Stromal cell of bone marrow (primary cell): ENCODE results near the gene DIP2C.
"Not testable (repeated sequence)": the region's sequence is repeated elsewhere in the genome, so short reads cannot be mapped to it uniquely, and the experiment has no call there.

Experiments
- DNase-seq: peaks from one replicate; pipeline ENCODE4 v3.0.0-alpha.2; 2012; ENCODE audit warnings: low read depth

DIP2C gene

DNA sequence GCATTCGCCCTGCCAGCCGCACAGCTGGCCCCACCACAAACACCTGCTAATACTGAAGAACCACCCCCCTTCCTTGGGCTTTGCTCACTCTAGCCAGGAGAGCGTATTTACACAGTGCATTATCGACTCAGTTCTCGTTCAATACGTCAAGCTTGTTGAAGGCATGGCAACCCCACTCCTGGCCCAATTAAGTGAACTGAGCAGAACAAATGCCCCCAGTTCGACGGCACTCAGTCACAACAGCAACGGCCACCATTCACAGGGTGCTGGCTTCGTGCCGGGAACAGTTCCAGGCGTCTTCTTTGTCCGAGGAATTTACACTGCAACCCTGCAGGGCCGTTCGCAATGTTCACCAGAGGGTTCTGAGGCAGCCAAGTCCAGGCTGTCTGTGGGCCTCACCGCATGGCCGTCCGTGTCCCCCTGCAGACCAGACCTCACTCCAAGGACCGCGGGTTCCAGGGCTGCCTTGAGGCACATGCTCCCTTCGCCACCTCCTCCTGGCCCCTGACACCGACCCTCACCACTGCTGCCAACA lies 175.3 kb downstream of the DIP2C start:
- no peak for DNase-seq

DNA sequence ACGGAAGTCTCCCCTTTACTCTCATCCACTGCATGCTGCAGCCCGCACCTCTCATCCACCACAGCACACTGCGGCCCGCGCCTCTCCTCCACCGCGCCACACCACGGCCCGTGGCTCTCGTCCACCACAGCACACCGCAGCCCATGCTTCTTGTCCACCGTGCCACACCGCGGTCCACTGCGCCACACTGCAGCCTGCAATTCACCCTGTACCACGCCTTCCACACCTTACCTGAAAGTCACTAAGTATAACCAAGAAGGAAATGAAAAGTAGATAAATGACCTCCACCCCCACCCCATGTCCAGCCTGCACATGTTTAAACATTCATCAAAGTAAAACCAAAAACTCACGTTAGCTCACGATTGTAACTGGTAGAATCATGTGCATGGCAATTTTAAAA lies 176.1 kb downstream of the DIP2C start:
- DNase-seq: no peak

DNA sequence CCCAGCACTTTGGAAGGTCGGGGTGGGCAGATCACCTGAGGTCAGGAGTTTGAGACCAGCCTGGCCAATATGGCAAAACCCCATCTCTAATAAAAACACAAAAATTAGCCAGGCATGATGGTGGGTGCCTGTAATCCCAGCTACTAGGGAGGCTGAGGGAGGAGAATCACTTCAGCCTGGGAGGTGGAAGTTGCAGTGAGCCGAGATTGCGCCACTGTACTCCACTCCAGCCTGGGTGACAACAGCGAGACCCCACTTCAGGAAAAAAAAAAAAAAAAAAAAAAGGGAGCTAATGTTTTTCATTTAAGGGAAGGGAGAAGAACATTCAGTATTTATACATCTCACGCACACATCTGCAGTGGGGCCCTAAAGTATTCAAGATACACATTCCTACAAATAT lies 176.8 kb downstream of the DIP2C start:
- not testable (repeated sequence) for DNase-seq

DNA sequence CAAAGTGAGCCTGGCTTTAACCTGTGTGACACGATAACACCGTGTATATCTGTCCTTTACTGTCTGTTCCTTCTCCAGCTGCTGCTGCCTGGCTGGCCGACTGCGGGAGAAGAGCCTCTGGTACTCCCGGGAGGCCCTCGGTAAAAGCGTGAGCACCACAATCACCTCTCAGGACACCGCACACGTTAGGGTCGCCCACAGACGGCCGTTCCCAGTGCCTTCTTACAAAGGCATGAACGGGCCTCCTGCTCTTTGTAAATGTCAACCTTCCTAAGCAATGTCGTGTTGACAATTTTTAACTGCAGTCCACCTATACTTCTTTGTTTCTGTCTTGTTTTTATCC lies 177.6 kb downstream of the DIP2C start:
- no peak for DNase-seq

DNA sequence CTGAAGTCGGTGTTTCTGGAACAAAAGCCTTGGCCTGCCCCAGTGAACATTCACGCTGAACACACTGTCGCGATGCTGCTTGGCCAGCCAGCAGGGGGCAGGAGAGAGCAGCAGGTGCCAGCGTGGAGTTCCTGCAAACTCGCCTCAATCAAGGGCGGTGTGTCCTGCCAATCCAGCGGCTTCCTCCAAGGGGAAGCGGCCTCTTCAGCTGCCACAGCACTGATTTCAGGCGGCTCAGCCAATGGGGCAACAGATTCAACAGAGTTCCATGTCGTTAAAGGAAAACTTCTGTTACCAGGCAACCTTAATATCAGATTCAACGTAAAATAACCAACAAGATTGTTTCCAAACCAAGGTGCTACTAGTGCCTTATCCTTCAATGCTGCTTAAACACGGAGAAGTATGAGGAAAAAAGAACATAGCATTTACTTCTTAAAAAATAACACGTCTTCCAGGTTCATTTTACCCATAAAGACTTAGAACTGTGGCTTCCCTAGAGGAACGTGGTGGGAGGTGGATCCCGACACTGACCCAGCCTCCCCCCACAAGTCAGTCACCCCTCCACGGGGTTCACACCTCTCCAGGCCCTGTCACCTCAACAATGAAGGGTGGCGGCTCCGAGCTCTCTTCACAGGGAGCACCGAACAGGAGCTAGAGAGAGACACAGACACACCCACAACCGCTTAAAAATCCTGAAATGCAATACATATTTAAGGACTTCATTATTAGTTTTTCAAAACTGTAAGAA lies 178.2 kb downstream of the DIP2C start:
- DNase-seq: peak; percentile 92

DNA sequence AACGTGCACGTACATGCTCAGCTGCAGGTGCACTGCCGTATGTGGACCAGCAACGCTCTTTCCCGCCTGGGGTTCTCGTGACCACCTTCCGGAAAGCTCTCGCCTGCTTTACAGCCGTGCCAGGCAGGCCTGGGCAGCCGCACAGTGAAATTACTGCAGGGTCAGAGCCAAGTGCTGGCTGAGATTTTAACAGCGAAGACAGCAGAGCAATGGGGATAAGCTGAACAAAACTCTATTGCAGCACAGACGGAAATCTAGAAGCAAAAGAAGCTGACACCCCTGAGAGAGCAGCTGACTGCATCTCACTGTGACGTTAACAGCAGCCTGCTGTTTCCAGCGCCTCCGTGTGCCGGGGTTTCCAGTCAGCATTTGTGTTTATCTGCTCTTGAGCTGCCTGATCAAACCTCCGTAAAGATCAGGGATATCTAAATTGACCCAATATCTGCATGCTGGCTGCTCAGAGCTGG lies 179.0 kb downstream of the DIP2C start:
- DNase-seq: no peak

DNA sequence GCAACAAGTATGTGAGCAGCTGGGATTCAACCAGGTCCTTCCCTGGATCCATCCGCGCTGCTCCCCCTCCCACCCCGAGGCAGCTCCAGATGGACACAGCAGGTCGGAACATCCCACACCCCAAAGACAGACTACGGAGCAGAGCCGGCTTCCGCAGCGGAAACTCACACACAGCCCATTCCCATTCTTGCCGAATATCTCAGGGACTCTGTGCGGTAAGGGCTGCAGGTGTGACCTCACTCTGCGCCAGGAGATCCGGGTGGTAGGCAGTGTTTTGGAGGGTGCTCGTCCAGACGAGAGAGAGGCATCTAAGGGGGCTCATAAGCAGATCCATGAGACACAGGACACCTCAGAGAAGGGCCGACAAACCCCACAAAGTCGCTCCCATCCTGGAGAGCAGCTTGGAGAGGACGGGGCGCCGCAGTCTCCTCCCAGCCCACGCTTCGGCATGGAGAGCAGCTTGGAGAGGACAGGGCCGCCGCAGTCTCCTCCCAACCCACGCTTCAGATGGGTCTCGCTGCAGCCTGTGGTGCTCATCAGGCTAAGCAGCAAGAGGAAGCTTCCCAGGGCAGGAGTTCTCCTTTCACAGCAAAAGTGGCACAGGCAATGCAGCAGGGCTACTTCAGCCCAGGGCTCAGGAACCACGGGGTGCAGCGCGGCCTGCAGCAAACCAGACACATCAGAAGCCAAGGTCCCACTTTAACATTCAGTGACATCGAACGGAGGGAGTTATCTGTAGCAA lies 179.9 kb downstream of the DIP2C start:
- DNase-seq: no peak

DNA sequence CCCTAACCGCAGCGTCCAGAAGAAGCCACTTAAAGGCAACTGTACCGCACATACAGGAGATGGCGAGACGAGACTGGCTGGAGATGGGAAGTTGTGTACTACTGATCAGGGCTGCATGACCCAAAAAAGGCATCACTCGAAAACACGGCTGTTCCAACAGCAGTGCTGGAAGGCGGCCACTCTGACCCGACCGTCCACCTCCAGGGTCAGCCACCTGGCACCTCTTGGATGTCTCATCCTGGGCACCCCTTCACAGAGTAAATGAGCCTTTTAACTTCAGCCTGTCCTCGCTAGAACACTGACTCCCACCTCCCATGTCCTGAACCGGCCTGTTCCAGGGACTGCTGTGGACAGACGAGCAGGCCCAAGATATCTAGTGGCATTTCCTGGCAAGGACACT lies 180.7 kb downstream of the DIP2C start:
- no peak for DNase-seq

DNA sequence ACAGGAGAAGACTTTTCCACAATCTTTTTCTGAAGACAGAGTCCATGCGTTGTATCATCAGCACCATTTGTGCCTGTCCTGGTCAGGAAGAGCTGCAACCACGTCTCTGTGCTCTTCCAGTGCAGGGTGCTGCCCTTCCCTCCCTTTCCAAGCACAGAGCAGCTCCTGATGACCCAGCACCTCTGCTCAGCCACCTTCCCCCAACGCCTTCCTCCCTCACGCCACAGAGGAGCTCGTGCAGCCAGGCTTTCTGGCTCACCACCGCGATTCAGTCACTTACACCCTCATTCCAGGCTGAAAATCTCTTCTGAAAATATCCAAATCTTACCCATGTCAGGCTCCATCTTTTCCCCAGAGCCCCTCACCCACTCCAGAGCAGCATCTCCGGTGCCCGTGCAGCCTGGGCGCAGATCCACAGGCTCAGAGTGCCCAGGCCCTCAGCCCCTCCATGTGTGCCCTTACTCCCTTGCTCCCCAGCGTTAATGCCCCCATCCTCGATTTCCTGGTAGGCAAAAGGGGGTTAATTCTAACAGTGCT lies 181.5 kb downstream of the DIP2C start:
- no peak for DNase-seq

DNA sequence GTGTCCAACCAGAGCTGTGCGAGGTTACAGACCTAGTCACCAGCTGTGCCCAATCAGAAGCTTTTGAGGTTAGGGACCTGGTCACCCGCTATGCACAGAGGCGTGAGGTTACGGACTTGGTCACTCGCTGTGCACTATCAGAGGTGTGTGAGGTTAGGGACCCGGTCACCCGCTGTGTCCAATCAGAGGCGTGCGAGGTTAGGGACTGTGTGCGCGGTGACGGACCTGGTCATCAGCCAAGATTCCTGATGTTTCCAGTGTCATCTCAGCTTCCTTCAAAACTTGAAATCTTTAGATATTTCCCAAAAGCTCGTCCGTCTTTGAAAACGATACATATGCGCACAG lies 182.1 kb downstream of the DIP2C start:
- DNase-seq: no peak

DNA sequence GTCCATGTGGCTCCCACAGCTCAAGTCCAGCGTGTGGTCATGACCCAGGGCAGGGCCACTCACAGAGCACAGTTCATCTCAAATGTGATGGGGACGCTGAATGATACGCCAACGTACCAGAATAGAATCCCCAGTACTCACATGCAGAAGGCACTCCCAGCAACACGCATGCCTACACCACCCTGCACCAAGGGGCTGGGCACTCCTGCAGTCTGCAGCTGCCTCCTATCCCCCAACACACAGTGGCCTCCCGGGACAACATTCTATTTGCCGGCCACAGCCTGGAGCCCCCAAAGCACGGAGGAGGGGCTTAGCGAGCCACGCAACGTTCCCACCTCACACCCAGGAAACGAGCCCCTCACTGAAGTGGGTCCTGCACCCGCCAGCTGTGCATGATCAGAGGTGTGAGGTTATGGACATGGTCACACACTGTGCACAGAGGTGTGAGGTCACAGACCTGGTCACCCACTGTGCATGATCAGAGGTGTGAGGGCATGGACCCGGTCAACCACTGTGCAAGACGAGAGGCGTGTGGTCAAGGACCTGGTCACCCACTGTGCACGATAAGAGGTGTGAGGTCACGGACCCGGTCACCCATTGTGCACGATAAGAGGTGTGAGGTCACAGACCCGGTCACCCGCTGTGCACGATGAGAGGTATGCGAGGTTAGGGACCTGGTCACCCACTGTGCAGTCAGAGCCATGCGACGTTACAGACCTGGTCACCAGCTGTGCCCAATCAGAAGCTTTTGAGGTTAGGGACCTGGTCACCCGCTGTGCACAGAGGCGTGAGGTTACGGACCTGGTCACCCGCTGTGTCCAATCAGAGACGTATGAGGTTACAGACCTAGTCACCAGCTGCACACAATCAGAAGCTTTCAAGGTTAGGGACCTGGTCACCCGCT lies 182.8 kb downstream of the DIP2C start:
- no peak for DNase-seq

DNA sequence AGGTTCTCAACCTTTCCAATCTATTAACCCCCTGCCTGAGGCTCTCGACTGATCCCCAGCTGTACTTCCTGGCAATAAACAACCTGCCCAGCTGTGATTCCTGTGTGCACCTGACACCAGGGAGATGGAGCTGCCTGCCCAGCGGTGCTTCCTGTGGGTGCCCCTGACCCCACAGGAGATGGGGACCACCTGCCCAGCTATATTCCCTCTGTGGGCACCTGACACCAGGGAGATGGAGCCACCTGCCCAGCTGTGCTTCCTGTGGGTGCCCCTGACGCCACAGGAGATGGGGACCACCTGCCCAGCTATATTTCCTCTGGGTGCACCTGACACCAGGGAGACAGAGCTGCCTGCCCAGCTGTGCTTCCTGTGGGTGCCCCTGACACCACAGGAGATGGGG lies 184.0 kb downstream of the DIP2C start:
- DNase-seq: no peak

DNA sequence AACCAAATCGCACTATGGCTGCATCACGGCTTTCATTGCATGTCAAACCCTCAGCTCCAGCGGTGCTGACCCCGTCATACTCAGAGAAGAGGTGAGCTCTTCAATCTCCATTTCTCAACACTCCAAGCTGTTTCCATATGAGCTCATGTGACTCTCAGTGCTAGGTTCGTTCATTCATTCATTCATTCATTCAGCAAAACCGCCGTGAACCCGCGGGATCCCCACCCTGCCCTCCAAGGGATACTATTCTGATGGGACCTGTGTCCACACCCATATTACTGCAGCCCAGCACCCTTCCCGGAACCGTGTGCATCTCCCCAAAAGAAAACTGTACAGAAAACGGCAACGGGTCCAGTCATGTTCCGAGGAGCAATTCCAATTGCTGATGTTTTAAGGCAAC lies 184.7 kb downstream of the DIP2C start:
- no peak for DNase-seq

DNA sequence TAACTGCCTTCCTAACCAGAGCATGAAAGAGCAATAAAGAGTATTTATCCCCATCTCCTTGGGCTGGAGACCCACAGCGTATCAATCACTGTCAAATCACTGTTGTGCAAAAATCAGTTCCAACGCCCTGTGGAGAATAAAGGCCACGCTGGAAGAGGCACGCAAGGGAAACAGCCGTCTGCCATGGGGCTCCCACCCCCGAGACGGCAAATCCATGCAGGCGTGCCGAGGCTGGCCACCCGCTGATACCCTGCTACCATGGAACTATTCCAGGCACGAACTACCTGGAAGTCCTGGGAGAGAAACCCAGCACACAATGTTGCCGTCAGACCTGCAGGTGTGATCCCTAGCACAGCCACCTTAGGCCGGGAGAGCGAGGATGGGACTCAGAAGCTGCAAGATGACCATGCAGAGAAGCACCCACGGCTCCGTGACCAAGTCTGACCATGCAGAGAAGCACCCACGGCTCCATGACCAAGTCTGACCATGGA lies 185.3 kb downstream of the DIP2C start:
- no peak for DNase-seq

DNA sequence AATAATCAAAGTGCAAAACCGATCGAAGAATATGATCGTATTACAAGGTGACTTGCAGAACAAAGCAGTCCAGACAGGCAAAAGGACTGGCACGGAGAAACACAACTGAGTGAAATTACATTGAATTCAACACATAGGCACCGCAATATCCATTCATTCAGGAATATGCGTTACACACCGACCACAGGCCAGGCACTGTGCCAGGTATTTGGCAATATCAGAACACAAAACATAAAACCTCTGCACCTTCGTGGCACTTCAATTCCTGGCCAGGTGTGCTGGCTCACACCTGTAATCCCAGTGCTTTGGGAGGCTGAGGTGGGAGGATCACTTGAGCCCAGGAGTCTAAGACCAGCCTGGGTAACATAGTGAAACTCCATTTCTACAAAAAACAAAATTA lies 187.9 kb downstream of the DIP2C start:
- DNase-seq: no peak

DNA sequence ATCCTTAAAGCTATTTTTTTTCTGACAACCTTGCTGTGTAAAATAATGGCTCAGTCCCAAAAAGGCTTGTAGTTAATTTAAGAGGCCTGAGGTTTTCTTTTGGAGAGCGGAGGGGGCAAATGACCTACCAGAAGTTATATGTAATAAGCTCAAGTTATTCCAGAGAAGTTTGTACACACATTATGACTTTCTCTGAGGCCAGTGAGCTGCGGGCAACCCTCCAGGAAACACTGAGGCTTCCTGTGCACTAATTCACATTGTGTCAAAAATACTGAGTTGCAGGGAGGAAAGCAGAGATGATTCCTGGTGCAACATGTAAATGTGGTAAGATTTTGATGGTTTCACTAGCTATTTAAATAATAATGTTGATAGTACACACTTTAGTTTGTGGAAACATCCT lies 188.6 kb downstream of the DIP2C start:
- peak; percentile 73 for DNase-seq

DNA sequence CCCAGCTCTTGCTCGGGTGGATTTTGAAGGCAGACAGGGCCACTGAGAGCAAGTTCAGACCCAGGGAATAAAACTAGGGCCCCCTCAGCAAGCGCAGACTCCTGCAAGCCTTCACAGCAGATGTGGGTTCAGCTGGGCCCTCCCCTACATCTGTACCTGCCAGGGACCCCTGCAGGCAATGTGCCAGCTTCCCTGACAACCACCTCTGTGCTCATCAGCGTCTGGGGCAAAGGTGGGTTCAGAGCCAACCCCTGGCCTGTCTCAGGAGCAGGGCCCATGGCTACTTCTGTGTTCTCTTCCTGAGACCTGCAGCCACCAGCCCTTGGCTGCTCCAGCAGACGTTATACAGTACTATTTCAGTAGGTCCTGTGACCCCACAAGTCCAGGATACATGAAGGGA lies 189.5 kb downstream of the DIP2C start:
- no peak for DNase-seq

DNA sequence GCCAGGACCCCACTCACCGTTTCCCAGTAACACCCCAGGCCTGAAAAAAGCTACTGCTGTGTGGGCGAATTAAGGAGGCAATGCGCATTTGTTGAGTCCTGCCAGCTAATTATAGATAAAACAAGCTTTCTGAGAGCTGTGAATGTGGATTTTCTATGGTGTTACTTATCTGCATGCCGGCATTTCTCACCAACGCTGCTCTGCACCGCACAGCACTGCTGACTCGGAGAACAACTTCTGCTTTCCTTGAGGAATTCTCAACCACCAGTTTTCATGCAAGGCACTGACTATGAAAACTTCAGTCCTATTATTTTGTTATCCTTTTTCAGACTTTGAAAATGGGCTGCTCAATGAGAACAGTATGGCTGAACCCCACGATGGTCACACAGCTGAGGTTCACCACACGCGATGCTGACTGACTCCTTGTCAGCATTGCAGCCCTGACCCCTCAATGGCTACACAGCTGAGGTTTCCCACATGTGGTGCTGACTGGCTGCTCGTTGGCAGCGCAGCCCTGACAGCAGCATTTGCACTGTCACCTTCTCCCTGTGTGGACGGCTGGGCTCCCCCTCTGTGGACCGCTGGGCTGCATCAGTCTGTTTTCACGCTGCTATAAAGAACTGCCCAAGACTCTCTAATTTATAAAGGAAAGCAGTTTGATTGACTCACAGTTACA lies 190.6 kb downstream of the DIP2C start:
- DNase-seq: no peak

DNA sequence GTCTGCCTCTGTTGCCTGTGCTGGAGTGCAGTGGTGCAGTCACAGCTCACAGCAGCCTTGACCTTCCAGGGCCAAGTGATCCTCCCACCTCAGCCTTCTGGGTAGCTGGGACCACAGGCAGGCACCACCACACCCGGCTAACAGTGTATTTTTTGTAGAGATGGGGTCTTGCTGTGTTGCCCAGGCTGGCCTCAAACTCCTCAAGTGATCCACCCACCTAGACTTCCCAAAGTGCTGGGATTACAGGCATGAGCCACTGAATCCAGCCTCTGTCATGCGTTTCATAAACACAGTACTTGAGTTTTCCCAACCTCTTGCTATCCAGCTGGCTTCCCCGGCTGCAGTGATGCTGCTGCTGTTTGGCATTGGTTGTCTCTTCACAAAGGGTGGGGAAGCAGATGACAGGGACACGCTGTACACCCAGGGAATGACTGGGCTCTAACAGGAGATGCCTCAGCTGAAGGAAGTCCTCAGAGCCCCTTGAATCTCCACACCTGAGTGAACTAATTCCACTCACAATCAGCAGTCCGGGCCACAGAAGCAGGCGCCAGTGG lies 191.5 kb downstream of the DIP2C start:
- no peak for DNase-seq

DNA sequence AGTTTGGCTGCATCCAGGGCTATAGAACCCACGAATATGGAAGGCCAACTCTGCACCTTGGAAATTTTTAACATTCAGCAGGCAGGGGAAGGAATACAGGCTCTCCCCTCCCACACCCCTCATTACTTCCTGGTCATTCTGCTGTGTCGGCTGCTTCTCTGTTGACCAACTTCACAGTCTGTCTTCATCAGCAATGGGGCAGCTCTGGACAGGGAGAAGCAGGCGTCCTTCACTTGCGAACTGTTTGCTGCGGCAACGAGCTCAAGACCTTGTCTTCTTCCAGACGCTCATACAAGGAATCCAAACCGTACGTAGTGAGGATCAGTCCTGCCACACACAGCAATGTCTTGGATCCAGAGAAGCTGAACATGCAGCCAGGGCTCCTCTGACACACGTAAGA lies 192.2 kb downstream of the DIP2C start:
- DNase-seq: no peak

DNA sequence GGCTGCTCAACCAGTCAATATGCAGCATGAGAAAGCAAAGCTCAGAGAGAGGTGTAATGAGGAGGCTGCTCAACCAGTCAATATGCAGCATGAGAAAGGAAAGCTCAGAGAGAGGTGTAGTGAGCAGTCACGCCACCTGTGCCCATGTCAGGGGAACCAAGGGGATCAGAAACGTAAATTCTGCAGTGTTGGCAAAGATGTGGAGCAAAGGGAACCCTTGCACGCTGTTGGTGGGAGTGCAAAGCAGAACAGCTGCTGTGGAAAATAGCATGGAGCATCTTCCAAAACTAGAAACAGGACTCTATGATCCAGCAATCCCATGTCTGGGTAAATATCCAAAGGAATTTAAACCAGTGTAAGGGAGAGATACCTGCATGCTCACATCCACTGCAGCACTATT lies 194.9 kb downstream of the DIP2C start:
- DNase-seq: no peak
